GM21825 (cell line): ENCODE data around the gene FKBP15.
"Not testable (repeated sequence)": the region's sequence is repeated elsewhere in the genome, so short reads cannot be mapped to it uniquely, and the experiment has no call there.

Experiments used
- ATAC-seq: cut with Tn5 transposase; IDR thresholded peaks from one replicate; pipeline ENCODE4 v1.9.1; 2021; ENCODE audit warnings: mild to moderate bottlenecking, moderate library complexity; ENCODE audit not compliant: unreplicated experiment

Gene FKBP15

DNA sequence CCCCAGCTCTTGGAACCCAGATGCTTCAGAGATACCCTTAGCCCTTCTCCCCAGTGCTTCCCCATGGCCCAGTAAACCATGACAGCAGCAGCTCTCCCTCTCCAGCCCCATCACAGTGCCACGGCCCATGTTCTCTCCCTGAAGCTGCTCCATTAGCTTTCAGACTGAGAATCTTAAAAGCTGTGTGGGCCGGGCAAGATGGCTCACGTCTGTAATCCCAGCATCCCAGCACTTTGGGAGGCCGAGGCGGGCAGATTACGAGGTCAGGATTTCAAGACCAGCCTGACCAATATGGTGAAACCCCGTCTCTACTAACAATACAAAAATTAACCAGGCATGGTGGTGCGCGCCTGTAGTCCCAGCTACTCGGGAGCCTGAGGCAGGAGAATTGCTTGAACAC is 71.5 kb downstream of the FKBP15 start:
- ATAC-seq: not testable (repeated sequence)

- ATAC-seq: no peak
These were observed 72.1 kb downstream of the FKBP15 start for GRCh38 chr9:113148781-113149510.

DNA sequence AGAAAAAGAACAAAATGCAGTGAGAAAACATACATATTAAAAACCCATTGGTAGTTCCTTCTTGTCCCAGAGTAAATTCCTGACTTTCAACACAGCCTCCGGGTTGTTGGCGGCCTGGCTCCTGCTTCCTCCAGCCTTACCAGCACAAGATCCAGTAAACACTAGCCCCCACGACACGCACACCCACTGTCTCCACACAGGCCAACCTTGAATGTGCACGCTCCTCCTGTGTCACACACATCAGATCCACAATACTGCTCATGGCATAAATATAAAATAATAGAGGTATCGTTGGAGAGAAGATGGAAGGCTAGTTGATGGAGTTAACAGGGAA is 72.7 kb downstream of the FKBP15 start:
- ATAC-seq: no peak

DNA sequence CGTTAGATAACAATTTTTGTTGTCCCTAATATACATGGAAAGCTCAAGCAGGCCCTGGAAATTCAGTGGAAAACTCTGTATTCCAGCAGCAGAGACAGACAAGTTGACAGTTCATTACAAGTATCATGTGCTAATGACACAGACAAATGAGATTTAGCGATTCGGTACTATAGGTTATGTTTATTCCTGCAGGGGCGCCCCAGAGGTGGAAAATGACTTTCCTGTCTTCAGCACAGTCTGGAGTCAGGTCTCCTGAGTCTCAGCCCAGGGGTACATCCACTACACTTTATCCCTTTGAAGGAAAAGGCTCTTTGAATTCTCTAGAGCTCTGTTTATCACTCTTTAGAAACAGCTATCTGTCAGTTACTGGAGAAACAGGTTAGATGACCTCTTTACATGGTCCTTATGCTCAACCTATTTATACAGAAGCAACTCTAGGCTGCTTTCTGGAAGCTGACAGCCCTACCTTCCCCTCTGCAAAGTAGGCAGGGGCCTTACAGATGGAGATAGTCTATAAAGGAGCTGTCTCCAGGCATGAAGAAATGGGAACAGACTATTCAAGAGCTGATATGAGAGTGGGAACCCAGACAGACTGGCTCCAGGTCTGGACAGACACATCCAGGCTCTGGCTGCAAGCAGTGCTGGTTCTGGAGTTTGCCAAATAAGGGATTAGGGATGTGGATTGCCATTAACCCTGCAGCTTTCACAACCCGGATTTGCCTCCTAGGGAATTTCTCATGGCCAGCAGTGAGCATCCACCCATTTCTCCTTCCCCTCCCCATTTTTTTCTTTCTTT is 77.4 kb downstream of the FKBP15 start:
- ATAC-seq: no peak

DNA sequence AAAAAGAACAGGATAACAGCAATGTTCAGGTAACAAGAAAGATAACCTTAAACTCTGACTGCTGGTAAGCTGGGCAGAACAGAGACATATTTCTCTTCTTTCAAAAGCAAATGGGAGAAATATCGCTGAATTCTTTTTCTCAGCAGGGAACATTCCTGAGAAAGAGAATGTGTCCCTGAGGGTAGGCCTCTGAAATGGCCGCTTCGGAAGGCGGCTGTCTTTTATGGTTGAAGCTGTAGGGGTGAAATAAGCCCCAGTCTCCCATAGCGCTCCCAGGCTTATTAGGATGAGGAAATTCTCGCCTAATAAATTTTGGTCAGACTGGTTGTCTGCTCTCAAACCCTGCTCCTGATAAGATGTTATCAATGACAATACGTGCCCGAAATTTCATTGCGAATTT is 80.2 kb downstream of the FKBP15 start:
- ATAC-seq: not testable (repeated sequence)

GRCh38 chr9:113139953-113140352 is 81.1 kb downstream of the FKBP15 start:
- no peak for ATAC-seq

GRCh38 chr9:113139225-113139829 is 81.8 kb downstream of the FKBP15 start:
- no peak for ATAC-seq

- ATAC-seq: no peak
These were observed 82.3 kb downstream of the FKBP15 start for GRCh38 chr9:113138760-113139159.

DNA sequence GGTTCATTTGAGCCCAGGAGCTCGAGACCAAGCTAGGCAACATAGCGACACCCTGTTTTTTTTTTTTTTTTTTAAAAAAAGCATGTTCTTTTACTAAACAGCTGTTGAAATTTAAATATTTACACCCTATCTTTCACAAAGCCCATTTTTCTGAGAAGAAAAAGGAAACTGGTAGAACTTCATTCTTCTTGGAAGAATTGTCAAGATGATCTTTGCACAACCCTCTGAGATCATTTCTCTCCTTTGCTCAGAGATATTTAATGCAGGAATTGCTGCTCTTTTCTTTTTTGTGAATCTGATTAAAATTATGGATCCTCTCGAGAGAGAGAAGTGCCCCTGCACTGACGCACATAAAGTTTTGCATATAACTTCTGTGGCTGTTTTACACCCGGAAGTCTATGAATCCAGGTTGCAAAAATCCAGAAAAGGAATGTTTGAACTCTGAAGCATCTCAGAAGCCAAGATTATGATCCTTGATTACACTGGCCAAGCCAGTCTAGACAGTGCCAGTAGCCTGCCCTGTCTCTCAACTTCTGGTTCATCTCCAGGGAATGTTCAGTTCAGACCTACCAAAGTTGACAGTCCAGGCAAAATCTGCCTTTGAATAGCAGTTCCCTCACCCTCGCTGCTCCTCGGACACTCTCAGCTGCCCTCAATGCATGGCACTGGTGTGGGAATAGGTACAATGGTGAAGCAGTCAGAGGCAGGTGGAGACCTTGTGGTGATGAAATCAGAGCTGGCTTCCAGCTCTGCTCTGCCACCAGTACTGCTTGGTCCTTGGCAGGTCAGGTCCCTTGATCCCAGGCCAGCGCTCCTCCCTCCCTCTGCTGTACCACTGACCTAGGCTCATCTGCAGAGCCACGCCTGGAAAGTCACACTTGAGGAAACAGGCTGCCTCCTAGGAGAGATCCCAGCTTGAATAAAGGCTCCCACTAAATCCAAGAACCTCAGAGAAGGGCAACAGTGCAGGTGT is 83.6 kb downstream of the FKBP15 start:
- ATAC-seq: no peak

- ATAC-seq: no peak
These were observed 89.4 kb downstream of the FKBP15 start for GRCh38 chr9:113131689-113132151.

GRCh38 chr9:113129884-113130283 is 91.2 kb downstream of the FKBP15 start:
- ATAC-seq: no peak

DNA sequence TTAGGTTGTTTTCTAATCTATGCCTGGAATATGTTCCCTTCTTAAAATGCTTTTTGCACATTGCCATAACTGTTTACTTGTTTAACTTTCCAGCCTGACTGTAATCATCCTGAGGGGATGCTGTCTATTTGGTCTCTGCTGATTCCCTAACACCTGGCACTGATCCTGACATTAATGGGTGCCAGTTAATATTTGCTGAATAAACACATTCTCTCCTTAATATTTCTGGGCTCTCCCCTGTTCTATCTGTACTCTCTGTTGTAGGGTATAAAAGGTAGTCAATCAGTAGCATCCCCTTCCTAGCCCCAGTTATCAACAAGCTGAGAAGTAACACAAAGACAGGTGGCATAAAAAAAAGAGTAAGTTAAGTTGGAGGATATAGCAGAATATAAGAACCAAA is 91.6 kb downstream of the FKBP15 start:
- no peak for ATAC-seq

- ATAC-seq: no peak
These were observed 95.6 kb downstream of the FKBP15 start for GRCh38 chr9:113125386-113126035.

GRCh38 chr9:113118829-113119228 is 102.2 kb downstream of the FKBP15 start:
- ATAC-seq: not testable (repeated sequence)
